AG20443 (cell line): ENCODE measurements around the gene GLB1L.

Source experiments
- DNase-seq: peaks from one replicate; pipeline ENCODE4 v3.0.0; 2012; ENCODE audit warnings: low spot score, mixed read lengths

GLB1L gene

GRCh38 chr2:219221957-219222518, 23.2 kb downstream of the GLB1L start:
- DNase-seq: no peak

DNA sequence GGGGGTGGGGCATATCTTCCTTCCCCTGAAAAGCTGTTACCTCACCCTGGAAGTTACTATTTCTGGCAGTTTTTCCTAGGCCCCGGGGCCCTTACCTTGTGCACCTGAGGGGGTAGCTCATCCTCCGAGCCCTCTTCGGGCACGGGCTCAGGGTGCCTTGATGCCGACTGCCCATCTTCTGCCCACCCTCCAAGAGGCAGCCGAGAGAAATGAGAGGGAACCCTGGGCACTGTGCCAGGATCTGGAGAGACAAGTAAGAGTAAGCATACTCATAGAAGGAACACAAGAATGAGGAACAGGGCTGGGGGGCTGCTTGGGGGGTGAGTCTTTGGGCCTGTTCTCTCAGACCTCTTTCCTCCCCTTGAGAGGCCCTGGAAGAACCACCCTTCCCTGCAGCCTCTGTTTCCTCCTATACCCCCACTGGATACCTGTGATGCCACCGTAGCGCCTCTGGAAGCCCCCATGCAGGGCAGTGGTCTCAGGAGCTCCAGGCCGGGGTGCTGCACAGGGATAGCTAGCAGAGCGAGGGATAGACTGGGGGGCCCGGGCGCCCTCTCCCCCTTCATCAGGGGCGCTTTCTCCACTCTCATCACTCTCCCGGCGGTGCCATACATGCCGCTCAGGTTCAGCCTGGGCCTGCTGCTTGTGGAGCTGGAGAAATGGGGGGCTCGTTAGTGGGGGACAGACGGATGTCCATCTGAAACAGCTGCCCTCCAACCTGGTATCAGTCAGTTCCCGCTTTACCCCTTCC, 24.4 kb downstream of the GLB1L start:
- DNase-seq: no peak

GRCh38 chr2:219219784-219220532, 25.3 kb downstream of the GLB1L start:
- DNase-seq: no peak

GRCh38 chr2:219218732-219219701, 26.2 kb downstream of the GLB1L start, which contains the start of gene ABCB6:
TSS of gene ABCB6 (minus strand) at chr2:219218958. CDS start at chr2:219218673, 285 bp downstream.
- peak; percentile 95 for DNase-seq

- peak; percentile 79 for DNase-seq
These were observed 27.0 kb downstream of the GLB1L start for GRCh38 chr2:219218217-219218731.

DNA sequence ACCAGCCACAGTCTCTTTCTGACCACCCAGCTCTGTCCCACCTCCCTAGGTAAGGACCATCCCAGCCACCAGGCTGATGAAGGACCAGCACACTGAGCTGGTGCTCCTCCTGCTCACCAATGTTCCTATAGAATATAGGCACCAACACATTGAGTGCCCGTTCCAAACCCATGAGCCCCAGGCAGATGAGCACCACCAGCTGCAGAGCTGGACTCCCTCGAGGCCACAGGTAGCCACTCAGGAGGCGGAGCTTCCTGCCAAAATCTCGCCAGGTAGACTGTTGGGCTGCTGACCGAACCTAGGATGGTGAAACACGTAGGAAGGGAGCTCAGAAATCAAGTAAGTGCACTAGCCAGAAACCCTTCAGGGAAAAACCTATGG, 28.7 kb downstream of the GLB1L start:
- no peak for DNase-seq

- DNase-seq: no peak
These were observed 29.2 kb downstream of the GLB1L start for GRCh38 chr2:219215871-219216534.

DNA sequence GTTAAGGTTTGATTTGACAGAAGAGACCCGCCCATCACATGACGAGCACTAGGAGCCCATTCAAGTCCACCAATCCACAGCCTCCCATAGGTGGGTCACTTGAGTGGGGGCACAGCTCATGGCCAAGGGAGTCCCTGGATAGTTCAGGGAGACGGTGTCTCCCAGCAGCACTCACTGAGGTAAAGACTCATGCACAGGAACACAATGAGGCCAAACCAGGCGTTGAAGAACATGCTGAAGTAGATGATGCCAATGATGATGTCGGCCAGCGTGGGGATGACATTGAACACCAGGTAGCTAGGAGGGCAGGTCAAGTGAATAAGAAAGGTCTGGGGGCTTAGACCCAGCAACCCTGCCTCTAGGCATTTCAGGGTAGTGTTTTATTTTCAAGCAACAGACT, 30.5 kb downstream of the GLB1L start:
- DNase-seq: no peak

DNA sequence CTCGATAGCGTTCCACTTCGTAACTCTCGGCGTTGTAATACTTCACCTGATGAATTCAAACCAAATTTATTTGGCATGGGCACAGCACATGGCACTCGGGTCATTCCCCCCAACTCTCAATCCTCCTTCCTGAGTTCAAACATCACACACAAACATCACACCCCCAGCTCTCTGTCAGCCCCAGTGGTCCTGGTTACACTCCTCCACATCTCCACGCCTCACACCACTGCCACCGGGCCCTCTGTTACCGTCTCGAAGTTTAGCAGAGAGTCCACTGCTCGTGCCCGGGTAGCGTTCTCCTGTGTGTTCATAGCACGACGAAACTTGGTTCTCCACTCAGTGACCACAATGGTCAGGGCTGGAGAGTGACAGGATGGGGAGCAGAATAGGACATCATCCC, 31.1 kb downstream of the GLB1L start:
- no peak for DNase-seq

DNA sequence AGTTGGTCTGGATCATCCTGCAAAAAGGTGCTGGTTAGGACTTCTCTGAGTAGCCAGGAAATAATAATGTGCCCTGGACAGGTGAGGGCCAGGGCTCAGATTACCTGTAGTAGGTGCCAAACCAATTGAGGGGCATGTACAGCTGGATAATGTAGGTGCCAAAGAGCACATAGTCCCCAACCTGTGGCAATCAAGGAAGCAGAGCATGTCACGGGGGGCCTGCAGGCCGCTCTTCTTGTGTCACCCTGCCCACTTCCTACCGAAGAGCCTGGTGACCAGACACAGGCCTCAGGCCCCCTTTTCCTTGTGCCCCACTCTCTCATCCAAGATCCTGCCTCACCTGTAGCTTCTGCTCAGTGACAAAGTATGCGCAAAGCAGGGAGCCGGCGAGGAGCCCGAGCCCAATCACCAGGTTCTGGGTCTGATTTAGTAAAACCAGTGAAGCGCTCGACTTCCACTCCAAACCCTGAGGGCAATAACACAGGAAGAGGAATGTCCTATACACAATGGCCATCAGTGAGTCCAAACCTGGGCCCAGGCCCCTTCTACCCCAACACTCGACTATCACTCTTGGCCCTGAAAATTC, 31.7 kb downstream of the GLB1L start:
- no peak for DNase-seq

DNA sequence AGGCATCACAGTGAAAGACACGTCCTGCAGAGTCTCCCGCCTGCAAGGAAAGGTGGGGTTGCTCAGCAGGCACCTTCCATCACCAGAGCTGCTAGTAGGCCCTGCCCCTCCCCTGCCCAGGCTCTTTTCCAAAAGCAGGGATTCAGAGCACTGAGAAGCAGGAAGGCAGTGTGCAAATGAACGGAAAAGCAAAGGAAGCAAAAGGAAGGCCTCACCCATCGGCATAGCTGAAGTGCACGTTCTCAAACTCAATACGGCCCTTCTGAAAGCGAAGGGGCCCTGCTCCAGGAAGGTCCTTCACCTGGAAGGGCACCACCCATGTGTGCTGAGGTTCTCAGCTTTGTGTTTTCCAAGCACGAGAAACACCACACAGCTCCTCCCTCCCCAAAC, 32.2 kb downstream of the GLB1L start:
- no peak for DNase-seq

DNA sequence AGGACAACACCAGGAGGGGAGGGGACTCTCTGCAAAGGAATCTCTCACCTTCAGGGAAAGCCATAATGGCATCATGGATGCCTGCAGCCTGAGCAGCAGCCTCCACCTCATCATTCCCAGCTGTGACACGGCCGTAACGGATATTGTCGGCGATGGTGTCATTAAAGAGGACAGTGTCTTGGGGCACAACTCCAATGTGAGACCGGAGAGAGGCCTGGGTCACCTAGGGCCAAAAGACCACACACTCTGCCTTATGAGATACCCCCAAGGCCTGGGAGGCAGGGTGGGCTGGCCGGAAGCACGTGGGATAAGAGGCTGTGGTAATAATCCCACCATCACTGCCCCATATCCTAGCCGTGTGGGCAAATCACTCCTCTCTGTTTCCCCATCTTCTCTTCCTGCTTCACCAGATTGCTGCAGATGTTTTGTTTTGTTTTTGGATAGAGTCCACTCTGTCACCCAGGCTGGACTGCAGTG, 34.3 kb downstream of the GLB1L start:
- DNase-seq: no peak

DNA sequence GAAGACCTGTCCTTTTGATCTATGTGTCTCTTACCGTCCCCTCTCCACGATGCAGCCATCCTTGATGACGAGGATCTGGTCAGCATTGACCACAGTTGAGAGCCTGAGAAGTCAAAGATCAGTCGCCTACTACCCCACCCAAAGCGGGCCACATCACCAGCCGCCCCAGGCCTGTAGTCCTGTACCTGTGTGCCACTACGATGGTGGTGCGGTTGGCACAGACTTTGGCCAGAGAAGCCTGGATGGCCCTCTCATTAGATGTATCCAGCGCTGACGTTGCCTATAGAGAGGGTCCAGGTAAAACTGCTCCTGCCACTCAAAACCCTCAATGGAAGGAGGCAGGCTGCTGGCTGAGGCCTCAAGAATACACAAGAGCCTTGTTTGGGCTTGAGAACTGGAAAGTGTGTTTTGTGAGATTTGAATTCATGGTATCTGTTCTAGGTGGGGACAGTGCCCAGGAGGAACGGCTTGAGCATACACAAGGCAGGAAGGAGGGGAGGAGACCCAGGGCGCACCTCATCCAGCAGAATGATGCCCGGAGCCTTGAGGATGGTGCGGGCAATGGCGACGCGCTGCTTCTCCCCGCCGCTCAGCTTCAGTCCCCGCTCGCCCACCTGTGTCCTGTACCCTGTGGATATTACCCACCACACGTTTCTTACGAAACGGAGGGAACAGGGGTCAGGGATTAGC, 34.9 kb downstream of the GLB1L start:
- DNase-seq: no peak

DNA sequence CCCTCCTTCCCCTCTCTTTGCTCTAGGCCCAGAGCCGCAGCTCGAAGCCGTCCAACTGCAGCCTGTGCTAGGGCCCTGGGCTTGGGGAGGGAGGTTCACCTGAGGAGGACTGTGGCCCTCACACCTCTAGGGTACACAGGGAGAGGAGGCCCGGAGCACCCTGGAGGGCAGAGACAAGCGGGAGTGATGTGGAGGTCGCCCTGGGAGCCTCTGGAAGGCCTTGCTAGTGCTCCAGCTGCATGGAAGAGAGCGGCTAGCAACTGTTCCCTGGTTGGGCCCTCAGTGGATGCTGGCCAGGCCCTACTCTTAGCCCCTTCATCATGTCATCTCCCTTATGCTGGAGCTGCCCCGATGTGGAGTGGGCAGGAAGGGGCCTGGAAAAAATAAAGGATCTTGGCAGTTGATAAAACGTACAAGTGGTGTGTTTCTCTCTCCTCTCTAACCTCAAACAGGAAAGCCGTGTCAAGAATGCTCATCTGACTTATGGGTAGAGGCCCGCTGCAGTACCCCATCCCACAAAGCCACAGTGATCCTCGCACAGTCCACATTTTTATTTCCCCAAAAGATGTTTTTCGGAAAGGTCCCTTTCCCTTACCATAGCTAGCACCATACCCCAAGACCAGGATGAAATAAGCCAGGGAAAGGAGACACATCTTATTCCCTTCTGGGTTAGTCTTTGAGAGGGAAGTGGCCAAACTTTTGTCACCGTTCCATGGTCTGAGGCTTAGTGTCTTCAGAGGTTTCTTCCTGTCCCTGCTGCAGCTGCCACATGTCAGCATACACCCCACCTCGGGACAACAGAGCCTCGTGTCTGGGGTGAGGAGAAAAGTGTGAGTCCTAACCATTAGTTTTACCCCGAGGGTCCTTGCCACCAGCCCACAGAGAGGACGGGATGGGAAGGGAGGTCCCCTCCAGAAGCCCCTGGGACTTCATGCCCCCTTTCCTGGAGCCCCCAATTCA, 35.7 kb downstream of the GLB1L start:
- no peak for DNase-seq

DNA sequence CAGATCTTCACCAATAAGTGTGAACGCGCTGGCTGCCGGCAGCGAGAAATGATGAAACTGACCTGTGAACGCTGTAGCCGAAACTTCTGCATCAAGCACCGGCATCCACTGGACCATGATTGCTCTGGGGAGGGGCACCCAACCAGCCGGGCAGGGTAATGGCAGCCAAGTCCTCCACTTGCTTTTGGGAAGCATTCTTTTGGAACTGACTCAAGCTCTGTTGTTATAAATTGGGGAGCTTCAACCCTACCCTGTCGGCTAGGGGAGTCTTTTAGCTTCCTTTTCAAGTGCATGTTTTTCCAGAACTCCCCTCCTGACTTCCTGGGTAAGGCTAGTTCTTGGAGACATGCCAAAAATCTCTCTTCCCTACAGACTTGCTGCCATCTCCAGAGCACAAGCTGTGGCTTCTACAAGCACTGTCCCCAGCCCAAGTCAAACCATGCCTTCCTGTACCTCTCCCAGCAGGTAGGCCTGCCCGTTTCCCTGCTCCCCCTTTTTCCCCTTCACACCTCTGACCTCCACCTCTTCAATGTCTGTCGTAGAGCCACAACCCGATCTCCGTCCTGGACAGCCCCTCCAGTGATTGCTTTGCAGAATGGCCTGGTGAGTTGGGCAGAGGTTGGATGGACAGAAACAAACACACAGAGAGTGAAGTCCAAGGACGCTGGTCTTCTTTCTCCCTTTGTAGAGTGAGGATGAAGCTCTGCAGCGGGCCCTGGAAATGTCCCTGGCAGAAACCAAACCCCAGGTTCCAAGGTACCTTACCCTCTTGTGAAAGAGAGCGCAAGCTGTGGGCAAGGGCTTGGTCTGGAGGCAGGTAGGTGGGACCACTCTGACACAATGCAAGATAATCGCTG, 37.1 kb downstream of the GLB1L start:
- peak; percentile 32 for DNase-seq

DNA sequence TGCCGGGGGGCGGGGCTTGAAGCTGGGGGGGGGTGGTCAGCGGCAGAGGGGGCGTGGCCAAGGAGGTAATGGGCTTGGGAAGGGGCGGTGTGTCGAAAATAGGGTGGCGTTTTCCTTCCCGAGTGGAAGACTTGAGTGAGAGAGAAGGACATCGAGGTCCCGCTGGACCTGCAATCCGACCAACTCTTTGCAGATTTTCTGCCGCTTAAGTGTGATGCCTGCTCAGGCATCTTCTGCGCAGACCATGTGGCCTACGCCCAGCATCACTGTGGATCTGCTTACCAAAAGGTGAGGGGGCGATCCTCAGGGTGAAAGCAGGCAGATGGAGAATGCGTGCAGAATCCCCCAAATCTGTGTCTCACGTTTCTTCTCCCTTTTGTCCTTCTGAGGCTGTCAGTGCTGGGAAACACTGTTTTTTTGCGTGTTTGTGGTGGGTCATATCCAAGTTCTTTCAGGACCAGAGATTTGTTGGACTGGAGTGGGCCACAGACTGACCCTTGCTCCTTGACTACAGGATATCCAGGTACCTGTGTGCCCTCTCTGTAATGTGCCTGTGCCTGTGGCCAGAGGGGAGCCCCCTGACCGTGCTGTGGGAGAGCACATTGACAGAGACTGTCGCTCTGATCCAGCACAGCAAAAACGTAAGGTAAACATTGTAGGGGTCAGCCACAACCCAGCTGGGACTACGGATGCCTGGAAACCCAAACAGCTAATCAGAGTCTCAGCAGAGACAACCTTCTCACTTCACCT, 37.9 kb downstream of the GLB1L start:
- DNase-seq: no peak
